Measurements from ENCODE around the gene HCST.
"Not testable (repeated sequence)": the region's sequence is repeated elsewhere in the genome, so short reads cannot be mapped to it uniquely, and the experiment has no call there.

HCST gene

DNA sequence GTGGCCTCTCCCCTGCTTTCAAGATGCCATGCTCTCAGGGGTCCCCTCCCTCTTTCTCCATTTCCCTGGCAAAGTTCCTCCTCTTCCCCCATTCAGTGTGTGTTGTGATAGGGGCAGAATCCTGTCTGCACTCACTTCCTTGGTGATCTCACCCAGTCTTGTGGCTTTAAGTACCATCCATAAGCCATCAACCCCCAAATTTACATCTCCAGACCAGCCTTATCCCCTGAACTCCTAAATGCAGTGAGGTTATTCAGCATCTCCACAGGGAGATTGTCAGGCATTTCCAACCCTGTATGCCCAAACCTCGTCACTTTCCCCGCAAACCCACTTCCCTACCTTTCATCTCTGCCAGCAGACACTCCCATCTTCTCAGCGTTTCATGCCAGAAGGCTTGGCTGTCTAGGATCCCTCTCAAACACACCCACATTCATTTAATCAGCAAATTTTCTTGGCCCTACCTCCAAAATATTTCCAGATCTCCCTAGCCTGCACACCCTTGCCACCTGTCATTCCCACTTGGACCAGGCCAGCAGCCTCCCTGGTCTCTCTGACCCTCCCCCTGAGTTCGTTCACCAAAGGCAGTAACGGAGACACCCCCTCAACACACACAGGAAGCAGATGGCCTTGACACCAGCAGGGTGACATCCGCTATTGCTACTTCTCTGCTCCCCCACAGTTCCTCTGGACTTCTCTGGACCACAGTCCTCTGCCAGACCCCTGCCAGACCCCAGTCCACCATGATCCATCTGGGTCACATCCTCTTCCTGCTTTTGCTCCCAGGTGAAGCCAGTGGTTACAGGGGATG lies at the start of gene HCST:
Gene HCST (plus strand): TSS at position 676 of the 808 bp plus-strand sequence. CDS start 65 bp downstream, at position 741.
- no peak for DNase-seq

DNA sequence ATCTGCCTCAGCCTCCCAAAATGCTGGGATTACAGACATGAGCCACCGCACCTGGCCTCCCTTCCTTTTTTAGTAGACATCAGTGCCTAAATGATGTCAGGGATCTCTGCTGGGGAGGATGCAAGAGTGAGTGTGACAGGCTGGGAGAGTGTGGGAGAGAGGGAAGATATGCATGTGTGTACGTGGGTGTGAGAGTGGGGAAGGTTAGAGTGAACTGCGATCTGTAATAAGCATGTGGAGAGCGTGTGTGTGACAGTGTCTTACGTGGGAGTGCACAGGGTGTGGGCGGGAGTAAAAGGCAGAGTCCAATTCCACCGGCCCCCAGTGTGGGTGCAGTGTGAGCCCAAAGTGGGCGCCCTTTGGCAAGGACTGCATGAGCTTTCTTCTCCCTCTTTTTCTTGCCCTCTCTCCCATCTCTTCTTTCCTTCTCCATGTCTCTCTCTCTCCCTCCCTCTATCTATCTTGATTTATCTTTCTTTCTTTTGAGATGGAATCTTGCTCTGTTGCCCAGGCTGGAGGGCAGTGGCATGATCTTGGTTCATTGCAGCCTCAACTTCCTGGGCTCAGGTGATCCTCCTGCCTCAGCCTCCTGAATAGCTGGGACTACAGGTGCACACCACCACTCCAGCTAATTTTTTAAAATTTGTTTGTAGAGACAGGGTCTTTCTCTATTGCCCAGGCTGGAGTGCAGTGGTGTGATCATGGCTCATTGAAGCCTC lies 49.1 kb upstream of the HCST start:
- no peak for DNase-seq

GRCh38 chr19:35856546-35857149 lies 45.7 kb upstream of the HCST start, which contains the start of gene KIRREL2:
Gene KIRREL2, plus strand, starts transcription at chr19:35856911. Its CDS starts 209 bp downstream, at chr19:35857120.
- DNase-seq = no peak

- no peak for DNase-seq
Observed at GRCh38 chr19:35858311-35858710, 44.0 kb upstream of the HCST start.

- DNase-seq = no peak
Observed at GRCh38 chr19:35859414-35859813, 42.9 kb upstream of the HCST start.

GRCh38 chr19:35860436-35860817 lies 41.9 kb upstream of the HCST start:
- no peak for DNase-seq

DNA sequence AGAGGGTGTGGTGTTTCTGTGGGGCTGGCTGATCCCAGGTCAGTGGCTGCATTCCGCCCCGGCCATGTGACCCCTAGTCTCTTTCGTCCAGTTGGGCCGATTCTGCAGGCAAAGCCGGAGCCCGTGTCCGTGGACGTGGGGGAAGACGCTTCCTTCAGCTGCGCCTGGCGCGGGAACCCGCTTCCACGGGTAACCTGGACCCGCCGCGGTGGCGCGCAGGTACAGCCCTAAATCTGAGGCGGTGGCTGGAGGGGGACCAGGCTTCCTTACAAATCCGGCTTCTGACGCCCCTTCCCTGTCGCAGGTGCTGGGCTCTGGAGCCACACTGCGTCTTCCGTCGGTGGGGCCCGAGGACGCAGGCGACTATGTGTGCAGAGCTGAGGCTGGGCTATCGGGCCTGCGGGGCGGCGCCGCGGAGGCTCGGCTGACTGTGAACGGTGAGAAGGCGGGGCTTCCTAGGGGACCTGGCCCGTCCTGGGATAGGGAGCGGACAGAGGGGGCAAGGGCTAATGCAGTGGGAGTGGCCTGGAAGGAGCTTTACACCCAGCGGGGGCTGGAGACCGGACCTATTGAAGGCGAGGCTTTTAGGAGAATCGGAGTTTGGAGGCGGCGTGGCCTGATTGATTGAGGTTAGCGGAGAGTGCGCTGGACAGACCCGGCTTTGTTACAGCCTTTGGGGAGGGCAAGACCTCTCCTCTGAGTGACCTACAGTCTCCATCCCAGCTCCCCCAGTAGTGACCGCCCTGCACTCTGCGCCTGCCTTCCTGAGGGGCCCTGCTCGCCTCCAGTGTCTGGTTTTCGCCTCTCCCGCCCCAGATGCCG lies 41.3 kb upstream of the HCST start:
- no peak for DNase-seq

- no peak for DNase-seq
Observed at GRCh38 chr19:35861640-35862160, 40.6 kb upstream of the HCST start.

DNA sequence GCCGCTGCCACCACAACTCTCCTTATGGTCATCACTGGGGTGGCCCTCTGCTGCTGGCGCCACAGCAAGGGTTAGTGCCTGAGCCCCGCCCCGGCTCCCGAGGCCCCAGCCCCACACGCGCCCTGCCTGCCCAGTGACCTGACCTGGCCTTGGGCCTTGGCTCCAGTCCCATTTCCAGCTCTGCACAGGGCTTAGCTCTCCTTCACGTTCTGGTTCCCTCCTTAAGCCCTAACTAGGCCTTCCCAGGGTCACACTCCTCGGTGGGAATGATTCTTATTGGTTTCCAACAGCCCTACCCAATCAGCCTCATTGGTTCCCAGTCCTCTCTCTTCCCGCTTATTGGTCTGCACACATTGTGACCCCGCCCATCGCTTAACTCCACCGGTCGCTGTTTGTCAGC lies 39.8 kb upstream of the HCST start:
- DNase-seq = no peak

GRCh38 chr19:35863018-35863417 lies 39.3 kb upstream of the HCST start:
- no peak for DNase-seq

GRCh38 chr19:35868172-35868822 lies 34.0 kb upstream of the HCST start, which contains the start of gene APLP1:
Gene APLP1, plus strand, starts transcription at chr19:35868574. Its CDS starts 63 bp downstream, at chr19:35868637.
- DNase-seq = no peak

- no peak for DNase-seq
Observed at GRCh38 chr19:35868823-35869326, 33.5 kb upstream of the HCST start.

DNA sequence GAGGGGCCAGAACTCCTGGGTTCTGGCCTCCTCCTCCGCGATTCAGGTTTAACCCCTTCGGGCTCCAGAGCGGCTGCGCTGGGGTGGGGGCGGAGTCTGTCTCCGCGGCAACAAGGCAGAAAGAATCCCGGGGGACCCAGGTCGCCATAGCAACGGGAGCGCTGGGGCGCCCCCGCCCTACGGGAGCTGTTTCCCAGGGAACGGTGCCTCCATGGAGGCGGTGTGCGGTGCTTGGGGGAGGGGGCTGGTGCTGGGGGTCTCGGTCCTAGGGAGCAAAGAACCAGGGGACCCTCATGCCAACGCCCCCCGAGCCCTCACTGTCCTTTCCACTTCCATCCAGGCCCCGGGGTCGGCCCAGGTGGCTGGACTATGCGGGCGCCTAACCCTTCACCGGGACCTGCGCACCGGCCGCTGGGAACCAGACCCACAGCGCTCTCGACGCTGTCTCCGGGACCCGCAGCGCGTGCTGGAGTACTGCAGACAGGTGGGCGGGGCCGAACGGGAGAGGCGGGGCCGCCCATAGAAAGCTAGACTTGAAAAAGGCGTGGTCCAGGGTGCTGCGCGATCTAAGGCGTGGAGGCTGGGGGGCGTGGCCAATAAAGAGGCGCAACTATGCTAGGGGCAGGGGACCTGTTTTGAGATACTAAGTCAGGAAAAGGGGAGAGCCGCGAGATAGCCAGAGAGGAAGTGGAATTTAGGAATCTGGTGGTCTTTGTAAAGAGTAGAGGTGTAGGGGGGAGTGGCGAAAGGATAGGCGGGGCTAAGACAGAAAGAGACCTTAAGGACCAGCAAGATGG lies 32.8 kb upstream of the HCST start:
- DNase-seq = peak; percentile 97

DNA sequence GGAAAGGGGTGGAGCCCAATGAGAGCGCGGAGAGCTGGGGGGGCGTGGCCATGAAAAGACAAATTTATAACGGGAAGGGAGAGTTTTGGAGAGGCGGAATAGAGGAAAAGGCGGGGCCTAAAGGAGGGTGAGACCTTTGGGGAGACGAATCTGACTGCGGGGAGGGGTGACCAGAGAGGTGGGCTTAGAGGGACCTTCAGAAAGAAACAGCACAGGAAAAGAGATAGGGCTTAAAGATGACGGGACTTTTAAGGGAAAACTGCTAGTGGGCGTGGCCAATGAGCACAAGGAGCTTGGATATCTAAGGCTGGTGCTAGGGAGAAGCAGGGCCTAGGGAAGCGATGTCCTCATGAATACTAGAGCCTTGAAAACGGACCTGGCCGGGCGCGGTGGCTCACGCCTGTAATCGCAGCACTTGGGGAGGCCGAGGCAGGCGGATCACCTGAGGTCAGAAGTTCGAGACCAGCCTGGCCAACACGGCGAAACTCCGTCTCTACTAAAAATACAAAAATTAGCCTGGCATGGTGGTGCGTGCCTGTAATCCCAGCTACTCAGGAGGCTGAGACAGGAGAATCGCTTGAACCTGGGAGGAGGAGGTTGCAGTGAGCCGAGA lies 32.1 kb upstream of the HCST start:
- DNase-seq = not testable (repeated sequence)

DNA sequence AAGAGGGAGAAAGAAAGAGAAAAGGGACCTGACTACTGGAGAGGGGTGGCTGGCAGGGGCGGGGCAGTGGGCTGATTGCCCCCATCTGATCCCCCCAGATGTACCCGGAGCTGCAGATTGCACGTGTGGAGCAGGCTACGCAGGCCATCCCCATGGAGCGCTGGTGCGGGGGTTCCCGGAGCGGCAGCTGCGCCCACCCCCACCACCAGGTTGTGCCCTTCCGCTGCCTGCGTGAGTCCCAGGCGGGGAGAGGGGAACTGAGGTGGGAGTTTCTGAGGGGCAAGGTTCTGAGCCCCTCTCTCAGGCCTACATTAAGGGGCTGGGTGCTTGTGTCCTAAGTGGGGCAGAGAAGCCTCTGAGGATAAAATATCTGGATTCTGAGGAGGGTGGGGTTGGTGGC lies 31.5 kb upstream of the HCST start:
- DNase-seq = no peak

- DNase-seq = no peak
Observed at GRCh38 chr19:35871611-35872010, 30.7 kb upstream of the HCST start.

- no peak for DNase-seq
Observed at GRCh38 chr19:35872180-35872579, 30.1 kb upstream of the HCST start.

DNA sequence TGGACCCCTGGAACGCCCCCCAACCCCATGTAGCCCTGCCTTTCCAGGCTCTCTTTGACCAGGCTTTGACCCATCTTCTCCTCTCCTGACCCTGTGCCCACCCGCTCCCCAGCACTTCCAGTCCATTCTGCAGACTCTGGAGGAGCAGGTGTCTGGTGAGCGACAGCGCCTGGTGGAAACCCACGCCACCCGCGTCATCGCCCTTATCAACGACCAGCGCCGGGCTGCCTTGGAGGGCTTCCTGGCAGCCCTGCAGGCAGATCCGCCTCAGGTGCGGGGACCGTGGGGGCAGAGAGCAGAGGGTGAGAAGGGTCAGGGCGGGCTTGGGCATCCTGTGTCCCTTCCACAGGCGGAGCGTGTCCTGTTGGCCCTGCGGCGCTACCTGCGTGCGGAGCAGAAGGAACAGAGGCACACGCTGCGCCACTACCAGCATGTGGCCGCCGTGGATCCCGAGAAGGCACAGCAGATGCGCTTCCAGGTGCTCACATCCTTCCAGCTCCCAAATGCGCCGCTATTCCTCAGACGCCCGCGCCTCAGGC lies 27.9 kb upstream of the HCST start:
- DNase-seq = no peak

- no peak for DNase-seq
Observed at GRCh38 chr19:35879068-35879467, 23.3 kb upstream of the HCST start.

DNA sequence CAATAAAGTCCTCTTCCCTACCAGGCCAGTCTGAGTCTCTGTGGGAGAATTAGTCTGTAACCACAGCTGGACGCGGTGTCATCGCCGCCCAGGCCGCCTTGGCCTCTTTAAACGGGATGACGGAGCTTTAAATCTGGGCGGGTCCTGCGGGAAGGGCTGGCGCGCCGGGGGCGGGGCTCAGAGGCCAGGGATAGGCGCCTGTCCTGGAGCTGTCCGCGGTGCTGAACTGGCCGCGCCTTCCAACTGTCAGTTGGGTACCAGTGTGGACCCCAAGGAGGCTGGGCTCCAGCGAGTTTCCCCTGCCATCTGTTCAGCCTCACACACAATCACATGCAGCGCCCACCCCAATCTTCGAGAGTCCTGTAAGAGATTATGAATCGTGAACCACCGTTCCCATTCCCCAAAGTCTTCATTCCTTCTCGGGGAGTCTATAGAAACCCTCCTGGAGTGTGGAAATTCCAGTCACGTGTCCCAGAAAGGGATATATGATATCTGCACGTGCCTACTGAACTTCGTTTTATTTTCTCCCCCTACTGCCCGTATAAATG lies 22.5 kb upstream of the HCST start:
- DNase-seq = no peak

All from NCI-H187 treated with DMSO at 0.1 percent for 48 hours (cell line).